Fibroblast of lung (primary cell): ENCODE measurements around the gene NHSL2. TPM values are rescaled to one million over a fixed set of nuclear protein-coding genes. Genes with fewer than 3 reads are reported as not detected.

Experiments used
- DNase-seq, 2 donors: peaks; one replicate each; pipeline versions ENCODE4 v3.0.0 to v3.0.0-alpha.2; 2010; ENCODE audit warnings: low read depth in 2 of 2
- H2AFZ ChIP-seq: 2 replicates; pipeline ENCODE4 v1.5.1; 2012; ENCODE audit warnings: low read length, control low read depth, inconsistent platforms
- H3K27ac ChIP-seq: 2 replicates; pipeline ENCODE4 v1.5.1; 2011; ENCODE audit warnings: low read length, control low read depth; ENCODE audit not compliant: insufficient read depth
- H3K27me3 ChIP-seq: 2 replicates; pipeline ENCODE4 v1.5.1; 2011; ENCODE audit warnings: mild to moderate bottlenecking, low read length; ENCODE audit not compliant: control insufficient read depth, insufficient read depth
- H3K36me3 ChIP-seq: 2 replicates; pipeline ENCODE4 v1.5.1; 2011; ENCODE audit warnings: low read length; ENCODE audit not compliant: control insufficient read depth, insufficient read depth
- H3K4me1 ChIP-seq: 2 replicates; pipeline ENCODE4 v1.5.1; 2011; ENCODE audit warnings: low read length; ENCODE audit not compliant: control insufficient read depth, insufficient read depth; ENCODE audit errors: extremely low read depth
- H3K4me2 ChIP-seq: 2 replicates; pipeline ENCODE4 v1.5.1; 2011; ENCODE audit warnings: low read length, control low read depth; ENCODE audit not compliant: insufficient read depth; ENCODE audit errors: extremely low read depth
- H3K4me3 ChIP-seq, 4 experiments: fragments of 200-600 bp in 1 of 4; sonication (generic) in 1 of 4; replicated peaks in 1 of 4; 2 replicates each; pipeline ENCODE4 v1.5.1; 2011 to 2016; ENCODE audit warnings: low read length in 4 of 4, low read depth in 3 of 4, mild to moderate bottlenecking in 3 of 4, control low read depth in 2 of 4, inconsistent platforms in 1 of 4, mixed read lengths in 1 of 4; ENCODE audit not compliant: insufficient read depth in 1 of 4; ENCODE audit errors: control extremely low read depth in 1 of 4
- H3K79me2 ChIP-seq: 2 replicates; pipeline ENCODE4 v1.5.1; 2012; ENCODE audit warnings: mild to moderate bottlenecking, low read length, inconsistent platforms; ENCODE audit not compliant: control insufficient read depth, insufficient read depth
- H3K9ac ChIP-seq: 2 replicates; pipeline ENCODE4 v1.5.1; 2011; ENCODE audit warnings: mild to moderate bottlenecking, low read length, control low read depth; ENCODE audit not compliant: insufficient read depth
- H3K9me3 ChIP-seq: 2 replicates; pipeline ENCODE4 v1.5.1; 2012; ENCODE audit warnings: low read depth, low read length; ENCODE audit not compliant: control insufficient read depth, insufficient read depth
- H4K20me1 ChIP-seq: 2 replicates; pipeline ENCODE4 v1.5.1; 2011; ENCODE audit warnings: low read length; ENCODE audit not compliant: control insufficient read depth, insufficient read depth; ENCODE audit errors: extremely low read depth
- EZH2 ChIP-seq: IDR thresholded peaks from 2 replicates; pipeline ENCODE4 v1.5.1; 2012; ENCODE audit warnings: low read length, control low read depth, mild to moderate bottlenecking; ENCODE audit errors: missing control alignments
- polyA plus RNA-seq, 2 donors: library from polyadenylated mRNA; depleted of rRNA in 1 of 2; stranded (reverse) in 1 of 2; unstranded in 1 of 2; fragments of >200 nt; gene quantifications; 2 replicates each; pipeline ENCODE4 v1.2.1, GENCODE V29; 2011 to 2012; ENCODE audit warnings: missing spikeins in 1 of 2
- total RNA-seq: library from RNA; depleted of rRNA; stranded (reverse); fragments of >200 nt; gene quantifications from 2 replicates; pipeline ENCODE4 v1.2.1, GENCODE V29; 2014
- TF ChIP-seq, protein P1 (sequence below), 2 donors: IDR thresholded peaks in 1 of 2; conservative IDR thresholded peaks in 1 of 2; 1 replicate in 1 of 2; 2 replicates in 1 of 2; pipeline ENCODE4 v1.5.1; 2011 to 2012; ENCODE audit warnings: low read length in 2 of 2, control low read depth in 1 of 2, inconsistent platforms in 1 of 2, low read depth in 1 of 2, mild to moderate bottlenecking in 1 of 2

NHSL2 gene
- total and polyA plus RNA-seq, 2 donors (not counting 1 experiment from before 2014, with no cell fraction given), result 4.3 to 9.7 TPM

DNA sequence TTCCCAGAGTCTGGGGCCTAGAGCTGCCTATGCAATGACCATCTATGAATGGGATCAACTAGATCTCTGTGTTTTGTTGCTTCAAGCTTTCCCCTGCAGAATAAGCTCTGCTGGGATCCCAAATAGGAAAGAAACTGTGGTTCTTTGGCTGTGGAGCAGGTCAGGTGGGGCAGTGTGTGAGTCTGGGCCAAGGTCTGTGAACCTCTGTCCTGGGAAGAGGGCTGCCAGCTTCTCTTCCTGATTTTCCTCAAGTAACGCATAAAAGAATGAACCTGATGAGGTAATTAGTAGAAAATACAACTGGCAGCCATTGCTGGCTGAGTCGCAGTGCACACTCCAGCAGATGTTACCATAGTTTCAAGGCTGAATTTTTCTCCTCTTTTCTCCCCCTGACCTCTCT, 266.3 kb downstream of the NHSL2 start:
- Histone ChIP-seq H3K27ac (no peak overlapping the region), H3K4me3 (no peak overlapping the region), H3K4me1 (no peaks in the 10 kb centered on the region), H3K27me3 (no peaks in the 10 kb centered on the region), H3K9ac (no peak overlapping the region), H3K4me2 (no peak overlapping the region), H3K9me3 (no peaks in the 10 kb centered on the region), H3K79me2 (peaks cover 3% of the 10 kb centered on the region), H3K36me3 (no peaks in the 10 kb centered on the region), H2AFZ (no peak overlapping the region), H4K20me1 (no peaks in the 10 kb centered on the region)
- no peak for DNase-seq
- TF ChIP-seq EZH2, result no peak
- TF ChIP-seq, protein P1, sequence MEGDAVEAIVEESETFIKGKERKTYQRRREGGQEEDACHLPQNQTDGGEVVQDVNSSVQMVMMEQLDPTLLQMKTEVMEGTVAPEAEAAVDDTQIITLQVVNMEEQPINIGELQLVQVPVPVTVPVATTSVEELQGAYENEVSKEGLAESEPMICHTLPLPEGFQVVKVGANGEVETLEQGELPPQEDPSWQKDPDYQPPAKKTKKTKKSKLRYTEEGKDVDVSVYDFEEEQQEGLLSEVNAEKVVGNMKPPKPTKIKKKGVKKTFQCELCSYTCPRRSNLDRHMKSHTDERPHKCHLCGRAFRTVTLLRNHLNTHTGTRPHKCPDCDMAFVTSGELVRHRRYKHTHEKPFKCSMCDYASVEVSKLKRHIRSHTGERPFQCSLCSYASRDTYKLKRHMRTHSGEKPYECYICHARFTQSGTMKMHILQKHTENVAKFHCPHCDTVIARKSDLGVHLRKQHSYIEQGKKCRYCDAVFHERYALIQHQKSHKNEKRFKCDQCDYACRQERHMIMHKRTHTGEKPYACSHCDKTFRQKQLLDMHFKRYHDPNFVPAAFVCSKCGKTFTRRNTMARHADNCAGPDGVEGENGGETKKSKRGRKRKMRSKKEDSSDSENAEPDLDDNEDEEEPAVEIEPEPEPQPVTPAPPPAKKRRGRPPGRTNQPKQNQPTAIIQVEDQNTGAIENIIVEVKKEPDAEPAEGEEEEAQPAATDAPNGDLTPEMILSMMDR (conservative IDR thresholded peaks at IDR 0.05 in 1 of 2, IDR thresholded peaks at IDR 0.05 in 1 of 2; ENCODE audit: low read depth in 1 of 2, low read length in 2 of 2), result no peak

DNA sequence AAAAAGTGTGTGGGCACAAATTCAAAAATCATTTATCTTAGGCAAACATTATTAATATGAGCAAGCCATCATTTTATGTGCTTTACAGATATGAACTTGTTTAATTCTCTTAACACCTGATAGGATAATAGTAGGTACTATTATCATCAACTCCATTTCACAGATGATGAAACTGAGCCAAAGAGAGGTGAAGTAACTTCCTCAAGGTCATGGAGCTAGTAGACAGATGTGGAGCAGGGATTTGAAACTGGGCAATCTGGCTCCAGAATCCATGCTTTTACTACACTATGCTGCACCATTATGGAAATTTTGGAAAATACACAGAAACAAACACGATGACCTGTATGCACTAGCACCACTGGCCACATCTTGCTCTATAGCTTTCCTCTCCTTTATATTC, 269.9 kb downstream of the NHSL2 start:
- Histone ChIP-seq H3K9me3 (no peaks in the 10 kb centered on the region), H3K27ac (peak overlapping the region; percentile 73), H4K20me1 (no peaks in the 10 kb centered on the region), H3K4me1 (peaks cover 3% of the 10 kb centered on the region), H3K79me2 (peaks cover 15% of the 10 kb centered on the region), H3K4me3 (peak overlapping the region in 3 of 4 experiments; percentile 40 to 90 (median 85)), H3K4me2 (peak overlapping the region; percentile 71), H3K9ac (no peak overlapping the region), H3K36me3 (no peaks in the 10 kb centered on the region), H3K27me3 (no peaks in the 10 kb centered on the region), H2AFZ (peak overlapping the region; percentile 65)
- TF ChIP-seq EZH2, result no peak
- TF ChIP-seq, protein P1 (conservative IDR thresholded peaks at IDR 0.05 in 1 of 2, IDR thresholded peaks at IDR 0.05 in 1 of 2; ENCODE audit: low read depth in 1 of 2, low read length in 2 of 2), result no peak
- DNase-seq, result no peak

DNA sequence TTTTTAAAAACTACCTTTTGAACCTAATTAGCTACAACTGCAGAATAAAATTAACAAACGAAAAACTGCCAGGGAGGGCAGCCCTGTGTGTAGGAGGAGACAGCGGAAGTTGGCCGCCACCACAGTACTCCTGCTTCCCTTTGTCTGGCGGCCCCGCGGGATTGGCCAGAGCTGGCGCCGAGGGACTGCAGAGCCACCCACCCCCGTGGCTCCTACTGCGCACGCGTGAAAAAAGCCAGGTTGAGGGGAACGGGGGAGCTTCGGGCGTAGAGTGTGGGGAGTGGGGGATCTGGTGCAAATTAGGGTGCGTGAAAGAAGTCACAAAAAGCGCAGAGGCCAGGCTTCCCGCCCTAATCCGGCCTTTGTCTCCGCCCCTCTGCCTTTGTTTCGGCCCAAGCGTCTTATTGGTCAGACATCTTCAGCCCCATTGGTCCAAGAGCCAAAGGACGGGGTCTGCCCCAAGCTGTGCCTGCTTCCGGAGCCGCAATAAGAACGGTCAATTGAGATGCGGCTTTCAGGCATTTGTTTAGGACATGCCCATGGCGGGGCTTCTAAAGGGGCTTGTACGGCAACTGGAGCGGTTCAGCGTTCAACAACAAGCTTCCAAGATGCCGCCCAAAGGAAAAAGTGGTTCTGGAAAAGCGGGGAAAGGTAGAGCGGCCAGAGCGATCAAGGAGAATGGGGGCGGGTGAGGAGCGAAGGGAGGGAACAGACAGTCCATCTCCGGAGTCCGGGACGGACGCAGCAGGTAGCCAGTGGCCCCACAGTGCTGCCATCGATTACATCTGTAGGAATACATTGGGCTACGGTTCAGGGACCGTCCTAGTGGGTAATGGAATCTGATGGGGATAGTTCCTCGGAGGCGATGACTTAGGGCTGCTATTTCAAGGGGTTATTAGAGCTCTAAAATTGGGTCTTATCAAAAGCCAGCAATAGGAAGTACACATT, 270.8 kb downstream of the NHSL2 start, which contains the start of gene PIN4:
Gene PIN4 (plus strand): TSS at position 580 of the 948 bp plus-strand sequence. CDS start 29 bp downstream, at position 609.
- peak within 1 kb of the TSS; percentile 73 for H3K27ac ChIP-seq
- DNase-seq, result peak; percentile 97 to 98
- no peaks in the 10 kb centered on the region for H3K27me3 ChIP-seq
- peaks cover 15% of the 10 kb centered on the region for H3K79me2 ChIP-seq
- H3K36me3 ChIP-seq, result no peaks in the 10 kb centered on the region
- peak within 1 kb of the TSS; percentile 78 for H3K4me2 ChIP-seq
- peak within 1 kb of the TSS; percentile 82 to 90 (median 84) for H3K4me3 ChIP-seq
- H2AFZ ChIP-seq, result peak within 1 kb of the TSS; percentile 73
- H4K20me1 ChIP-seq, result no peaks in the 10 kb centered on the region
- TF ChIP-seq, protein P1 (conservative IDR thresholded peaks at IDR 0.05 in 1 of 2, IDR thresholded peaks at IDR 0.05 in 1 of 2; ENCODE audit: low read depth in 1 of 2, low read length in 2 of 2), result no peak
- TF ChIP-seq EZH2, result no peak
- no peaks in the 10 kb centered on the region for H3K9me3 ChIP-seq
- peak within 1 kb of the TSS; percentile 73 for H3K9ac ChIP-seq
- H3K4me1 ChIP-seq, result peaks cover 3% of the 10 kb centered on the region
